HG02840 (cell line): ENCODE measurements around the gene MFRP.

Experiments used
- ATAC-seq: cut with Tn5 transposase; IDR thresholded peaks from one replicate; pipeline ENCODE4 v1.9.1; 2021; ENCODE audit warnings: mild to moderate bottlenecking, moderate library complexity, moderate number of reproducible peaks; ENCODE audit not compliant: unreplicated experiment, low FRiP score

MFRP gene

DNA sequence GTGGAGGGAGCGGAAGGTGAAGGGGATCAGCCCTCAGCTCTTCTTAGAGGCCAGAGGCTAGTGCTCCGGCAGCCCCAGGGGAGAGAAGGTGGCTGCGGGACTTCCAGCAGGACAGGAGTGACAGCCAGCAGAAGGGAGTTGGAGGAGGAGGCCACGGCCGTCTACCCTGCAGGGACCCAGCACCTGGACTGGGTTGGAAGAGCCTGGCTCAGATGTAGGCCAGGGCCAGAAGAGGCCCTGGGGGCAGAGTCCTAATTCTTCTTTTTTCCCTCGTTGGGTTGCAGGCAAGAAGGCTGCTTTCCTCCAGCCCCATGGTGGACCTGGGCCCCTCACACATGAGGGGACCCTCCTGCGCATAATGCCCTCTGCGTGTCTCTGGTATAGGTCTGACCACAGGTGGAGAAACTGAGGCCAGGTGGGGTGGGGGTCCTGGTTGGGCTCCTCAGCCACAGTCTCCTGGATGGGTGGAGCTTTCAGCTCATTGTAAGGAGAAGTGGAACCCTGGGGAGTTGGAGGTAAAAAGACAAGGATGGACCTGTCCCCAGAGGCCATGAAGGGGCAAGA is 27.3 kb downstream of the MFRP start:
- no peak for ATAC-seq

GRCh38 chr11:119318240-119319135 is 28.0 kb downstream of the MFRP start:
- no peak for ATAC-seq

DNA sequence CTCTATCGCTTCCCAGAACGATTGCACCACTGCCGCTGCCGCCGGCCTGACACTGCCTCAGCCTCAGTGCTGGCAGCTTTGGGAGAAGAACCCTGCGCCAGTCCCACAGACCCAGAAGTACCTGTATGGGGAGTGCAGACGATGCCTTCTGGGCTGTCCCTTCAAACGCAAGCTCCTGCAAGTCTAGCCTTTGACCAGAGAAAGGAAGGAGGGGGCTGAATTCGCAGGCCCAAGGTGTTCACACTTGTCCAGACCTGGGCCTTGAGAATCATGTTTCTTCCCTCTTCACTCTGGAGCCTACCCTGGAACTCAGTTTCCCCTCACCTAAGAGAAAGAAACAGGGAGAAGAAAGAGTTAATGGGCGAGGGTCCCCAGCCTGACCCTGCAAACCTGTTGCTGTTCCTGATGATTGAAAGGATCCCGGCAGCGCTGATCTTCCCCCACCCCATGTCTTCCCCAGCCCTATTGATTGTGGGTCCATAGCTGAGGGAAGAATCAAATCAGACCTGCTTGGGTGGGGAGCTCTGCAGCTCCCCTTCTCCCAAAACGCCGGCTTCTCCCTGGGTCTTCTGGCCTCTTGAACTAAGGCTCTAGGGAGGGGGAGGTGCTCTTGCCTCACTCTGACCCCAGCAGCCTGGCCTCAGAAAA is 28.8 kb downstream of the MFRP start:
- no peak for ATAC-seq

DNA sequence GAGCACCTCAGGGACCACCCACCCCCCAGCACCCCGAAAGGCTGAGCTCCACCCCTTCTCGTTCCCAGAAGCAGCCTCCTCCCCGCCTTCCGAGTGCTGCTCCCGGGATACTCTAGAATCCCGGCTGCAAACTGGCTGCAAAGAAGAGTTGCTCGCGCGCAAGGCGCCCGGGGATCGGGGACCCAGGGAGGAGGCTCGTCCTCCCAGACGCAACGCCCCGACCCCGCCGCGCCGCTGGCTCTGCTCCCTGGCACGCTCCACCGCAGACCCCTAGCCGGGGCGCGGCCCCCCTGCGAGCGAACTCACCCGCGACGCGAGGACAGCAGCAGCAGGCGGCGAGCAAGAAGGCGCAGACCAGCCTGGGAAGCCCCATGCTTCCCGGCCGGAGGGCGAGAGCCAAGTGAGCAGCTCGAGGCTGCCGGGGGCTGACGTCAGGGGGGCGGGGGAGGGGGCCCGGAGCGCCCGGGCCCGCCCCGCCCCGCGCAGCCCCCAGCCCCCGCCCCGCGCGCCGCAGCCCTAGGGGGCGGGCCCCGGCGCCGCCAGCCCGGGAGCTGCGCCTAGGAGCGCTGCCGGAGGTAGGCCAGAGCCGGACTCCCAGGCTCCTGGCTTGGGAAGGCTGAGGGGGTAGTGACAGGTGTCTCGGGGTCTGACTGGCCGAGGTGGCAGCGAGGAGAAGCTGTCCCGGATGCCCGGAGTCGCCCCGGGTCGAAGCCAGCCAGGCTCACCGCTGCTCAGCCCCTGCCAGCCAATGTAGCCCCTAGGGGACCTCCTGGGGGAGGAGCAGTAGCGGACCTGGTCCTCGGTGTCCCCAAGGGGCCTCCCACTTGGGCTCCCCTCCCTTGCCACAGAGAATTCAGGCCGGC is 29.5 kb downstream of the MFRP start, which contains the start of gene MCAM:
Gene MCAM, minus strand, starts transcription at position 402 of the 863 bp plus-strand sequence. Its CDS starts 29 bp downstream, at position 373.
- ATAC-seq, result no peak

DNA sequence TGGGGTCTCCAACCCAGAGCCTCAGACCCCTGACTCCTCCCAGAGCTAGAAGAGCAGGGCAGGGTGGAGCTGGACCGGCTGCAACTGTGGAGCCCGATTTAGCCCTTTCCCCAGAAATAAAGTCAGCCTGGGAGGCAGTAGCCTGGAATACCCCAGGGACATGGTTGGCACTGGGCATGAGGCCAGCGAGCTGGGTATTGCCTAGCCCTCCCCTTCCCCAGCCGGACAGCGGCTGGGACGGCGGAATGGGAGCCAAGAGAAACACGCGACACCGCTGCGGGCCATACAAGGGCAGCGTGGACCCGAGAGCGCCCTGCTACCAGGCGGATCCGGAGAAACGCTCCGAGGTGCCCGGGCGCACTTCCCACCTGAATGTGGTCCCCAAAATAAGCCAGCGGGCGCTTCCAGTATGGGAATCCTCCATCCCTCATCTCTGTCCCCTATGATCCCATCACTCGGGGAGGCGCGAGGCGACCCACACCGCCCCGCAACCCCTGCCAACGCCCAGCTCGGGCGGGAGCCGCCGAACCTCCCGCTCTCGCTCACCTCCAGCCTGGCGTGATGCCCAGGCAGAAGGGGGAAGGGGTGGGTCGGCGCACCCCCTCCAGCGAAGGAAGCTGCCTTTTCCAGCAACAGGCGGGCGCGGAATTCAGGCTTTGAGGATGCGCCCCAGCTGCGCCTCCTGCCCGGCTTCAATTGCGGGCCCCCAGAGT is 30.3 kb downstream of the MFRP start:
- no peak for ATAC-seq

DNA sequence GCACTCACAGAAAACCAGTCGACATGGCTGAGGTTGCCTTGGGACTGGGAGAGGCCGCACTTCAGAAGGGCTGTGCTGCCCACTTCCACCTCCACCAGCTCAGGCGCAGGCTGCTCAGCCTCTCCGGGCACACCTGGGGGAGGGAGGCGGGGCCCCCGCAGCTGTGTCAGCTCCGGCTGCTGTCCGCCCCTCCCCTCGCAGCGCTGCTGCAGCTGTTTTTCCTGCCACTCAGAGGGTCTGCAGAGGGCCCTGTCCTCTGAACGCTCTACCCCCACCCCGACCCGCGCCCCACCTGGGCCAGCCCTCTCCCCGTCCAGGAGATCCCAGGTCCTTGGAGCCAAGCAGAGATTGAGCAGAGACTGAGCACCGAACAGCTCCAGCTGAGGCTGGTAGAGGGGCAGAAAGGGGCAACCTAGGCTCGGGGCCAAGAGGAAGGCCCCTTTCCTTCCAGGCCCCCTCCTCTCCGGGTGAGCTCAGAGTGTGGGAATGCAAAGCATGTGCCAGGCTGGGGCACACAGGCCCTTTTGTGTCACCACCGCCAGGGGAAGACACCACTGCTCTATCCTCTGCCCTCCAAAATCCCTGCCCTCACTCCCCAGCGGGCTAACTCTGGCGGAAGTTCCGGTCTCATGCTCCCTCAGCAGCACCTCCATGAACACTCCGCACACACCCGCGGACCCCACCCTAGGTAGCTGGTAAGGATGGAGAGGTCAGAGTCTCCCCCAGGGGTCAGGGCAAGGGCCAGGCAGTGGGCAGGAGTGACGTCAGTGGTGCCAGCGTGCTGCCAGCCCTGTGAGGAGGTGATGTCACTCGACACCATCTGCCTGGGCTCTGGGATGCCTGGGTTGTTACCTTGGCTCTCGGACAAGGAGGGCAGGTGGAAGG is 31.1 kb downstream of the MFRP start:
- no peak for ATAC-seq

DNA sequence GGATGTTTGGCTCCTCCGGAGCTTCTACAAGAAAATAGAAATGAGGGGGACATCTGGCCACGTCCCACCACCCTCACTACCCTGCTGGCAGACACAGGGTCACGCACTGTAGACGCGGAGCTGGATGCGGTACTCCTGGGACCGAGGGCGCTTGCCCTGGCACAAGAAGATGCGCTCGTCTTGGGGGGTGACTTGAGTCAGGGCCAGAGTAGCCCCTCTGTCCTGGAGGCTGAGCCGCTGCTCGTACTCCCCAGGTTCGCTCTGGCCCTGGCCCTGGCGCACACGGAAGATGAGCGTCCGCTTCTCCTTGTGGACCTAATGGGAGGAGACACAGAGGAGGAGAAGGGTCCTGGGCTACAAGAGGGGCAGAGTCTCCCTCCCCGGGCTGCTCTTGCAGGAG is 31.8 kb downstream of the MFRP start:
- no peak for ATAC-seq

GRCh38 chr11:119310682-119311052 is 35.8 kb downstream of the MFRP start:
- ATAC-seq, result no peak

DNA sequence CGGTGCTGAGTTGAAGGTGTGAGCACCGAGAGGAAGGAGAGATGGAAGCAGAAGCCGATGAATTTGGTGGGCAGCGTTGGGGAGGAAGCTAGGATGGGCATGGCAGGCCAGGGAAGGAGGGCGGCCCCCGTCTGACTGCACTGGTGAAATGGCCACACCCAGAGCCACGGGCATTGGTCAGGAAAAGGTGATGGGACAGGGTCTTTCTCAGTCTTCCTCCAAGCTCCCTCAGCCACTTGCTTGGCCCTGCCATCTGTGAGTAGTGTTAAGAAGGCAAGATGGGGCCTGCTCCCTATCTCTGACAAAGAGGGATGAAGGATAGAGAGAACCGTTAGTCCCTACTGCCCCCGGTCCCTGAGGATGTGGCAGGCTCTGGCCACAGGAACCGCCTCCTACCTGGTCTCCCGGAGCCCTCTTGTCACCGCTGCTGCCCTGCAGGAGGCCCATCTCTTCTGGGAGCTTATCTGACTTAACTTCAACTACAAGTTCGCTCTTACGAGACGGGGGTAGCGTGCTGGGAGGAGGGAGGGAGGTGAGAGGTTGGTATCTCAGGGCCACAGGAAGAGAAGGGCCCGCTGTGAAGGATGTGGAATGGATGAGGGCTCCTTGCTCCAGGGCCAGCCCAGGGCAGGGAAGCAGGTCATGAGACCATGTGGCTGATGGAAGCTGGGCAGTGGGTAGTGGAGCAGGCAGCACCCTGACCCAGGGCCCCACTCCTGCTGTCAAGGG is 36.4 kb downstream of the MFRP start:
- ATAC-seq, result no peak

GRCh38 chr11:119309411-119309810 is 37.1 kb downstream of the MFRP start:
- no peak for ATAC-seq

- no peak for ATAC-seq
Observed at GRCh38 chr11:119307974-119308373, 38.5 kb downstream of the MFRP start.

DNA sequence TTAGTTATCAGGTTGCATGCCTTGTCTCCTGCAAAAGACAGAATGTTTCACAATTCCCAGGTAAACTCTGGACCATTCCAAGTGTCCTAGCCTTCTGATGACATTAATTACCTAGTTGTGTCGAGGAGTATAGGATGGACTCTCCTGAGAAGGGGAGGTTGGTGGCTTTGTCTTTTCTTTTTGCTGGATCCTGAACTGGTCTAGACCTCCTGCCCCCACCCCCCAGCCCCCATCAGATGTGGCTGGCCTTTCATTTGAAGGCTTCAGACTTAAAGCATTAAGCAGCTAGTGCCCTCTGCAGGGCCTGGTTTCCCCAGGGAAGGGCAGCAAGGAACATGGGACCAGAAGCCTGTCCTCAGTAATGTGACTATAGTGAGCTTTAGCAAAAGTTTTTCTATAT is 39.3 kb downstream of the MFRP start:
- ATAC-seq, result no peak

- ATAC-seq, result no peak
Observed at GRCh38 chr11:119306373-119306890, 40.1 kb downstream of the MFRP start.

GRCh38 chr11:119305556-119306372 is 40.7 kb downstream of the MFRP start:
- no peak for ATAC-seq

- ATAC-seq, result no peak
Observed at GRCh38 chr11:119303227-119303718, 43.2 kb downstream of the MFRP start.

DNA sequence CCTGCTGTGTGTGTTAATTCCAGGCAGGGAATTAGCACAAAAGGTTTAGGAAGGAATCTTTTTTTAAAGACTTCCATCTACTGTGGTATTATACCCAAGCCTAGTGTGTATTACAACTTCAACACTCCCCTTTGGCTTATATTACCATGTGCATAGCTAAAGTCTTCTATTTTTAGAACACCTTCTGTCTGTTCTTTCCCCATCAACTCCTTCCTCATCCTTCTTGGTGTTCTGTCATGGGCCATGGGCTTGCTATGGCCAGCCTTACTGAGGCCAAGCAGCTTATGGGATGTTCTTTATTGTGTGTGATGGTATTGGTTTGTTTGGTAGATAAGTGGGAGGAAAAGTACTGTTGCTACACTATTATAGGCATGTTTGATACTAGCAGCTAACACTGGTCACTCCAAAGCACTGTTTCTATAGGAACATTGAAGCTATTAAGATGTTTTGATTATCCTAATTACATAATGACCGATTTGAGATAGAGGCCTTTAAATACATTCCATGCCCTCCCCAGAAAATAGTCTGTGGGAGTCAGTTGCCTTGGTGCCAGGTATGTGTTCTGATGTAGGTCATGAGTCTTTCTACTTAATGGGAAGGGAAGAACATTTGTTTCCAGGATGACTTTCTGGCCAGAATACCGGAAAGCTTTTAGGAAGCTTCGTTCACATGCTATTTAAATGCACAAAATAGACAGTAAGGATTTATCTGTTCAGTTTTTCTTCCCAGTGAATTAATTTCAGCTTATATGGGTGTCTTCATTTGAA is 46.1 kb downstream of the MFRP start:
- no peak for ATAC-seq
